Endothelial cell of umbilical vein (primary cell): Measurements from ENCODE around the gene DAD1. TPM values are rescaled to one million over a fixed set of nuclear protein-coding genes. Genes with fewer than 3 reads are reported as not detected.

Experiments used
- BruUV-seq: library from RNA; stranded (reverse); fragments of 400-500 nt; replicated peaks from 2 replicates; lab custom pipeline; 2021; lab: Mats Ljungman, UMichigan
- CTCF ChIA-PET: fragments of 300-600, 350-600 bp; sonication (Branson Sonifier 250); formaldehyde crosslinking; loops from one replicate; lab custom pipeline; 2021; ENCODE audit warnings: antibody characterized with exemption, inconsistent platforms; lab: Charles Lee
- POLR2A ChIA-PET: fragments of 300-600, 350-600 bp; sonication (Branson Sonifier 250); formaldehyde crosslinking; loops from one replicate; lab custom pipeline; 2021; ENCODE audit warnings: antibody characterized with exemption, inconsistent platforms; lab: Charles Lee
- DNase-seq: peaks from one replicate; pipeline ENCODE4 v3.0.0-alpha.2; 2011; ENCODE audit warnings: low read depth, low spot score
- FAIRE-seq: peaks from 2 replicates; lab custom pipeline; 2011; peaks lifted over from hg19 to GRCh38; lab: Jason Lieb, UNC
- H2AFZ ChIP-seq: 2 replicates; pipeline ENCODE4 v1.6.0; 2012; ENCODE audit warnings: low read depth, low read length, control low read depth, inconsistent platforms
- H3K27ac ChIP-seq: 2 replicates; pipeline ENCODE4 v1.5.1; 2011; ENCODE audit warnings: low read depth, mild to moderate bottlenecking, control low read depth, low read length, moderate library complexity; ENCODE audit not compliant: insufficient read depth
- H3K27me3 ChIP-seq, 2 experiments: 2 replicates each; pipeline versions ENCODE4 v1.6.0 to v1.6.1; 2011; ENCODE audit warnings: low read length in 2 of 2, mixed read lengths in 1 of 2; ENCODE audit not compliant: control insufficient read depth in 2 of 2, insufficient read depth in 2 of 2
- H3K36me3 ChIP-seq, 2 experiments: 2 replicates in 1 of 2; 3 replicates in 1 of 2; pipeline ENCODE4 v1.5.1; 2011; ENCODE audit warnings: low read length in 2 of 2, mild to moderate bottlenecking in 1 of 2, moderate library complexity in 1 of 2; ENCODE audit not compliant: control insufficient read depth in 2 of 2, insufficient read depth in 2 of 2; ENCODE audit errors: extremely low read depth in 1 of 2
- H3K4me1 ChIP-seq: 3 replicates; pipeline ENCODE4 v1.5.1; 2011; ENCODE audit warnings: mild to moderate bottlenecking, low read length; ENCODE audit not compliant: control insufficient read depth, insufficient read depth; ENCODE audit errors: extremely low read depth
- H3K4me2 ChIP-seq: 2 replicates; pipeline ENCODE4 v1.6.1; 2011; ENCODE audit warnings: low read length, control low read depth, mixed read lengths; ENCODE audit not compliant: insufficient read depth
- H3K4me3 ChIP-seq, 3 experiments: fragments of 200-600 bp in 1 of 3; sonication (generic), shearing (Covaris generic) in 1 of 3; replicated peaks in 1 of 3; 2 replicates each; pipeline ENCODE4 v1.5.1; 2011 to 2016; ENCODE audit warnings: control low read depth in 3 of 3, low read length in 3 of 3, mild to moderate bottlenecking in 2 of 3, inconsistent platforms in 1 of 3, low read depth in 1 of 3, moderate library complexity in 1 of 3; ENCODE audit not compliant: insufficient read depth in 1 of 3
- H3K79me2 ChIP-seq: 2 replicates; pipeline ENCODE4 v1.6.0; 2012; ENCODE audit warnings: low read length, inconsistent platforms; ENCODE audit not compliant: control insufficient read depth, insufficient read depth
- H3K9ac ChIP-seq: replicated peaks from 2 replicates; pipeline ENCODE3; 2011; ENCODE audit warnings: low read length, control low read depth; ENCODE audit not compliant: insufficient read depth; ENCODE audit errors: extremely low read depth
- H3K9me1 ChIP-seq: replicated peaks from 3 replicates; pipeline ENCODE4 v1.6.0; 2011; ENCODE audit warnings: mild to moderate bottlenecking, low read length; ENCODE audit not compliant: control insufficient read depth, insufficient read depth; ENCODE audit errors: extremely low read depth
- H3K9me3 ChIP-seq: replicated peaks from 2 replicates; pipeline ENCODE4 v1.5.1; 2012; ENCODE audit warnings: low read length, inconsistent platforms; ENCODE audit not compliant: control insufficient read depth, insufficient read depth
- H4K20me1 ChIP-seq: replicated peaks from 2 replicates; pipeline ENCODE3; 2011; ENCODE audit warnings: mild to moderate bottlenecking, low read length; ENCODE audit not compliant: control insufficient read depth, insufficient read depth; ENCODE audit errors: extremely low read depth
- CTCF ChIP-seq, 2 donors: IDR thresholded peaks; 1 replicate in 1 of 2; 2 replicates in 1 of 2; pipeline ENCODE4 v1.5.1; 2011; ENCODE audit warnings: low read length in 2 of 2, mild to moderate bottlenecking in 2 of 2, moderate library complexity in 2 of 2, control low read depth in 1 of 2, inconsistent platforms in 1 of 2, low read depth in 1 of 2; ENCODE audit not compliant: insufficient read depth in 1 of 2; ENCODE audit errors: extremely low read depth in 1 of 2
- EZH2 ChIP-seq: IDR thresholded peaks from 2 replicates; pipeline ENCODE4 v1.6.1; 2012; ENCODE audit warnings: borderline replicate concordance, low read depth, mild to moderate bottlenecking, moderate library complexity, low read length, inconsistent platforms; ENCODE audit not compliant: severe bottlenecking
- FOS ChIP-seq: IDR thresholded peaks from 2 replicates; pipeline ENCODE4 v1.6.1; 2011; ENCODE audit warnings: mild to moderate bottlenecking, low read length, moderate library complexity, borderline replicate concordance; ENCODE audit not compliant: insufficient read depth
- GATA2 ChIP-seq: IDR thresholded peaks from 2 replicates; pipeline ENCODE4 v1.7.0; 2011; ENCODE audit warnings: low read depth, mild to moderate bottlenecking, moderate library complexity, mixed read lengths, low read length; ENCODE audit not compliant: insufficient read length, insufficient read depth
- JUN ChIP-seq: IDR thresholded peaks from 2 replicates; pipeline ENCODE4 v1.6.1; 2011; ENCODE audit warnings: borderline replicate concordance, low read depth; ENCODE audit not compliant: insufficient read length, insufficient read depth
- MAX ChIP-seq: IDR thresholded peaks from 2 replicates; pipeline ENCODE4 v1.6.1; 2011; ENCODE audit not compliant: insufficient read depth, insufficient read length
- MYC ChIP-seq: IDR thresholded peaks from one replicate; pipeline ENCODE4 v1.6.1; 2011; ENCODE audit warnings: mild to moderate bottlenecking, low read depth, low read length
- POLR2A ChIP-seq: IDR thresholded peaks from 2 replicates; pipeline ENCODE4 v1.6.1; 2012; ENCODE audit warnings: low read depth, mild to moderate bottlenecking, control low read depth, low read length
- POLR2AphosphoS5 ChIP-seq: IDR thresholded peaks from 2 replicates; pipeline ENCODE4 v1.6.1; 2012; ENCODE audit warnings: low read depth, mild to moderate bottlenecking, control low read depth, low read length, moderate library complexity; ENCODE audit not compliant: insufficient read depth
- dilution Hi-C: fragments of 300-500 bp; cut with MboI; formaldehyde crosslinking; loops from one replicate; pipeline ENCODE4 v1.15.0; 2019; ENCODE audit warnings: low sequenced_read_pairs; ENCODE audit not compliant: extremely low pct_ligation_motif_present
- intact Hi-C: fragments of 100-400 bp; cut with micrococcal nuclease; formaldehyde crosslinking; loops from one replicate; pipeline ENCODE4 v1.10.0; 2022
- polyA plus RNA-seq, 4 experiments: library from polyadenylated mRNA; depleted of rRNA in 3 of 4; stranded (reverse) in 3 of 4; unstranded in 1 of 4; fragments of >200 nt; gene quantifications; 2 replicates each; pipeline versions ENCODE4 v1.2.1 to v1.2.3, GENCODE V29; 2011 to 2012; ENCODE audit warnings: missing spikeins in 1 of 4
- total RNA-seq: library from RNA; stranded (reverse); gene quantifications from 2 replicates; pipeline ENCODE4 v1.2.3, GENCODE V29; 2021

Gene DAD1
- total and polyA plus RNA-seq, 2 donors (not counting 3 experiments of a cell fraction or from before 2014, with no cell fraction given) = 299 to 1,227 TPM

- intact Hi-C loops = no loop called here
- CTCF ChIA-PET = interaction anchor here (0.6 kb wide), 1 partner anchor 12 kb away, joined by 3 read pairs; no protein-coding TSS in a partner anchor
Measured at GRCh38 chr14:22610931-22611330, 21.9 kb upstream of the DAD1 start.

More at GRCh38 chr14:22610931-22611330, 21.9 kb upstream of the DAD1 start:
- TF ChIP-seq FOS (no peak), MYC (no peak), CTCF (IDR thresholded peaks at IDR 0.05; ENCODE audit: extremely low read depth in 1 of 2, insufficient read depth in 1 of 2, low read depth in 1 of 2, low read length in 2 of 2) (no peak), GATA2 (no peak), POLR2A (no peak), EZH2 (no peak), POLR2AphosphoS5 (no peak), MAX (no peak), JUN (no peak)
- no TSS peak for BruUV-seq
- Histone ChIP-seq H3K36me3 (peaks cover 16 to 29% of the 10 kb centered on the region in 2 experiments), H3K79me2 (no peaks in the 10 kb centered on the region), H3K4me1 (peaks cover 20% of the 10 kb centered on the region), H3K4me2 (no peak overlapping the region), H4K20me1 (no peaks in the 10 kb centered on the region), H3K4me3 (no peak overlapping the region), H3K9me3 (no peaks in the 10 kb centered on the region), H3K27me3 (no peaks in the 10 kb centered on the region), H2AFZ (no peak overlapping the region), H3K9ac (no peak overlapping the region), H3K9me1 (no peaks in the 10 kb centered on the region), H3K27ac (no peak overlapping the region)
- POLR2A ChIA-PET = no interaction called here
- dilution Hi-C loops = no loop called here
- FAIRE-seq = no peak
- DNase-seq = no peak
